Subcutaneous abdominal adipose tissue (tissue), 5 donors: ENCODE results near the gene SLC39A7.
"Not testable (repeated sequence)": the region's sequence is repeated elsewhere in the genome, so short reads cannot be mapped to it uniquely, and the experiment has no call there.

Experiments
- H3K27ac ChIP-seq: one replicate; pipeline ENCODE4 v1.7.0; 2013; ENCODE audit warnings: low read depth, mild to moderate bottlenecking, inconsistent platforms, low read length, moderate library complexity
- H3K27me3 ChIP-seq, 5 donors: one replicate each; pipeline ENCODE4 v1.7.0; 2013; ENCODE audit warnings: low read length in 5 of 5, inconsistent platforms in 1 of 5; ENCODE audit not compliant: control insufficient read depth in 5 of 5, insufficient read depth in 4 of 5
- H3K36me3 ChIP-seq, 5 donors: one replicate each; pipeline ENCODE4 v1.7.0; 2013; ENCODE audit warnings: low read length in 5 of 5; ENCODE audit not compliant: control insufficient read depth in 5 of 5, insufficient read depth in 5 of 5
- H3K4me1 ChIP-seq, 5 donors: one replicate each; pipeline ENCODE4 v1.7.0; 2013; ENCODE audit warnings: low read length in 5 of 5, mild to moderate bottlenecking in 3 of 5, moderate library complexity in 1 of 5; ENCODE audit not compliant: control insufficient read depth in 5 of 5, insufficient read depth in 5 of 5
- H3K4me3 ChIP-seq, 5 donors: one replicate each; pipeline ENCODE4 v1.7.0; 2013; ENCODE audit warnings: low read length in 5 of 5, low read depth in 1 of 5
- H3K9ac ChIP-seq, 5 donors: one replicate each; pipeline ENCODE4 v1.7.0; 2013; ENCODE audit warnings: low read length in 5 of 5, mild to moderate bottlenecking in 4 of 5, moderate library complexity in 3 of 5
- H3K9me3 ChIP-seq, 5 donors: one replicate each; pipeline ENCODE4 v1.7.0; 2013; ENCODE audit warnings: low read length in 5 of 5; ENCODE audit not compliant: control insufficient read depth in 5 of 5
- donor health status: healthy.
- donor health status: healthy.
- donor health status: healthy.
- donor health status: healthy.
- donor health status: healthy.

Gene SLC39A7

GRCh38 chr6:33212857-33213165 is 12.1 kb downstream of the SLC39A7 start:
- peaks cover 0 to 23% (median 19%) of the 10 kb centered on the region in 5 donors for H3K36me3 ChIP-seq
- H3K9me3 ChIP-seq, result no peaks in the 10 kb centered on the region
- H3K4me3 ChIP-seq, result peak overlapping the region; percentile 48 to 72 (median 67)
- H3K27me3 ChIP-seq, result peaks cover 0 to 5% (median 3%) of the 10 kb centered on the region in 5 donors
- H3K9ac ChIP-seq, result peak overlapping the region in 4 of 5 donors; percentile 48 to 85 (median 70)
- H3K4me1 ChIP-seq, result peaks cover 0 to 30% (median 25%) of the 10 kb centered on the region in 5 donors
- no peak overlapping the region for H3K27ac ChIP-seq

- H3K36me3 ChIP-seq, result peaks cover 0 to 23% (median 19%) of the 10 kb centered on the region in 5 donors
- H3K27me3 ChIP-seq, result peaks cover 0 to 9% (median 3%) of the 10 kb centered on the region in 5 donors
- H3K9me3 ChIP-seq, result no peaks in the 10 kb centered on the region
- H3K27ac ChIP-seq, result no peak overlapping the region
- peaks cover 0 to 28% (median 23%) of the 10 kb centered on the region in 5 donors for H3K4me1 ChIP-seq
- H3K9ac ChIP-seq, result peak overlapping the region in 4 of 5 donors; percentile 48 to 85 (median 70)
- peak overlapping the region; percentile 48 to 72 (median 67) for H3K4me3 ChIP-seq
These were observed 12.7 kb downstream of the SLC39A7 start for GRCh38 chr6:33213166-33213988.

- H3K27me3 ChIP-seq, result peaks cover 0 to 9% (median 3%) of the 10 kb centered on the region in 5 donors
- H3K36me3 ChIP-seq, result peaks cover 0 to 23% (median 19%) of the 10 kb centered on the region in 5 donors
- peak overlapping the region in 3 of 5 donors; percentile 59 to 85 (median 81) for H3K9ac ChIP-seq
- H3K9me3 ChIP-seq, result no peaks in the 10 kb centered on the region
- H3K27ac ChIP-seq, result no peak overlapping the region
- peak overlapping the region; percentile 48 to 72 (median 67) for H3K4me3 ChIP-seq
- H3K4me1 ChIP-seq, result peaks cover 0 to 24% (median 19%) of the 10 kb centered on the region in 5 donors
These were observed 13.3 kb downstream of the SLC39A7 start for GRCh38 chr6:33213989-33214335.

GRCh38 chr6:33215271-33216116 is 14.8 kb downstream of the SLC39A7 start:
- Histone ChIP-seq H3K4me1 (peaks cover 0 to 21% (median 19%) of the 10 kb centered on the region in 5 donors), H3K36me3 (peaks cover 0 to 11% (median 8%) of the 10 kb centered on the region in 5 donors), H3K4me3 (no peak overlapping the region), H3K27ac (no peak overlapping the region), H3K9ac (no peak overlapping the region), H3K9me3 (no peaks in the 10 kb centered on the region), H3K27me3 (peaks cover 0 to 9% (median 5%) of the 10 kb centered on the region in 5 donors)

GRCh38 chr6:33216117-33216649 is 15.5 kb downstream of the SLC39A7 start:
- H3K9ac ChIP-seq, result no peak overlapping the region
- H3K27me3 ChIP-seq, result peaks cover 0 to 9% (median 6%) of the 10 kb centered on the region in 5 donors
- no peak overlapping the region for H3K27ac ChIP-seq
- peaks cover 0 to 21% (median 19%) of the 10 kb centered on the region in 5 donors for H3K4me1 ChIP-seq
- no peaks in the 10 kb centered on the region for H3K9me3 ChIP-seq
- no peak overlapping the region for H3K4me3 ChIP-seq
- H3K36me3 ChIP-seq, result peaks cover 0 to 7% (median 2%) of the 10 kb centered on the region in 5 donors

- H3K36me3 ChIP-seq, result no peaks in the 10 kb centered on the region
- no peak overlapping the region for H3K4me3 ChIP-seq
- H3K9me3 ChIP-seq, result no peaks in the 10 kb centered on the region
- no peak overlapping the region for H3K27ac ChIP-seq
- H3K4me1 ChIP-seq, result peaks cover 0 to 21% (median 19%) of the 10 kb centered on the region in 5 donors
- peaks cover 0 to 9% (median 7%) of the 10 kb centered on the region in 5 donors for H3K27me3 ChIP-seq
- no peak overlapping the region for H3K9ac ChIP-seq
These were observed 16.6 kb downstream of the SLC39A7 start for GRCh38 chr6:33217246-33217645.

- H3K27me3 ChIP-seq, result peaks cover 0 to 9% (median 7%) of the 10 kb centered on the region in 5 donors
- H3K27ac ChIP-seq, result no peak overlapping the region
- no peak overlapping the region for H3K4me3 ChIP-seq
- H3K4me1 ChIP-seq, result peaks cover 0 to 18% (median 16%) of the 10 kb centered on the region in 5 donors
- no peaks in the 10 kb centered on the region for H3K36me3 ChIP-seq
- H3K9ac ChIP-seq, result no peak overlapping the region
- no peaks in the 10 kb centered on the region for H3K9me3 ChIP-seq
These were observed 17.0 kb downstream of the SLC39A7 start for GRCh38 chr6:33217681-33218080.

- H3K9ac ChIP-seq, H3K27ac ChIP-seq, H3K9me3 ChIP-seq, H3K4me3 ChIP-seq, H3K36me3 ChIP-seq, H3K4me1 ChIP-seq: not testable (repeated sequence)
- H3K27me3 ChIP-seq, result peaks cover 0 to 12% (median 6%) of the 10 kb centered on the region in 5 donors
These were observed 25.9 kb downstream of the SLC39A7 start for GRCh38 chr6:33226503-33227120.

- H3K27me3 ChIP-seq, result peaks cover 0 to 22% (median 7%) of the 10 kb centered on the region in 5 donors
- no peaks in the 10 kb centered on the region for H3K9me3 ChIP-seq
- no peak overlapping the region for H3K4me3 ChIP-seq
- H3K4me1 ChIP-seq, result peaks cover 0 to 6% (median 0%) of the 10 kb centered on the region in 5 donors
- H3K9ac ChIP-seq, result no peak overlapping the region
- no peaks in the 10 kb centered on the region for H3K36me3 ChIP-seq
- H3K27ac ChIP-seq, result no peak overlapping the region
These were observed 34.6 kb downstream of the SLC39A7 start for GRCh38 chr6:33235221-33235634.
